SK-N-SH treated with all-trans-retinoic acid at 6 μM for 48 hours (cell line): Measurements from ENCODE around the gene PLEKHA8.

Experiments
- ARNTL ChIP-seq: fragments of 450-650 bp; formaldehyde crosslinking; IDR thresholded peaks from 2 replicates; pipeline ENCODE4 v1.5.0; 2020; ENCODE audit warnings: low read depth, mild to moderate bottlenecking, moderate library complexity, borderline replicate concordance
- BACH2 ChIP-seq: fragments of 250-450 bp; sonication (Bioruptor Pico); IDR thresholded peaks from 2 replicates; pipeline ENCODE4 v1.9.0; 2021; ENCODE audit warnings: mild to moderate bottlenecking, borderline replicate concordance
- OSR1 ChIP-seq: fragments of 250-450 bp; sonication (Bioruptor Pico); IDR thresholded peaks from 2 replicates; pipeline ENCODE4 v1.8.0; 2022; ENCODE audit warnings: moderate library complexity, mild to moderate bottlenecking, inconsistent platforms
- ZFP3 ChIP-seq: fragments of 250-450 bp; sonication (Bioruptor Pico); IDR thresholded peaks from 2 replicates; pipeline ENCODE4 v1.5.0; 2020; ENCODE audit warnings: mild to moderate bottlenecking, moderate library complexity
- ZFP30 ChIP-seq: fragments of 450-650 bp; formaldehyde crosslinking; IDR thresholded peaks from 2 replicates; pipeline ENCODE4 v1.5.0; 2022; ENCODE audit warnings: mild to moderate bottlenecking, moderate library complexity
- TF ChIP-seq, protein P1 (sequence below): fragments of 250-450 bp; sonication (Bioruptor Pico); IDR thresholded peaks from 2 replicates; pipeline ENCODE4 v1.5.1; 2020; ENCODE audit warnings: low read depth, mild to moderate bottlenecking, moderate library complexity
- TF ChIP-seq, protein P2 (sequence below): fragments of 250-450 bp; sonication (Bioruptor Pico); IDR thresholded peaks from 2 replicates; pipeline ENCODE4 v1.8.0; 2020; ENCODE audit warnings: mild to moderate bottlenecking, moderate library complexity, borderline replicate concordance

DNA sequence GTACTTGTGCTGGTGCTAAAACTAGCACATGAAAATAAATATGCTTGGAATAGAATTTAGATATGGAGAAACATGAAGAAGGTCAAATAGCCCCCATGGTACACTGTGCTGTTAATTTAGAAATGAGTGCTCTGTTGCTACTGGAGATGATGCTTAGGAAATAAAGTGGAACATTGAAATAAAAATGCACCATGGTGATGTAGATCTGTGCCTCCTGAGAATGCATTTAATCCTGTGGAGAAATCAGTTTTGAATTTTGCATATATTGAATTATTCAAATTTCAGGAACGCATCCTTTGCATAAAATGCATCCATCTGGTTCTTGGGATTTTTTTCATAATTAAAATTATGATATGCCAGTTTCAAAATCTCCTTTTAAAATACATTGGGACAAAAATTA lies 44.5 kb downstream of the PLEKHA8 start:
- TF ChIP-seq BACH2 (CRISPR knock-in tag) (no peak), ZFP3 (CRISPR knock-in tag) (no peak), ARNTL (CRISPR knock-in tag) (no peak), OSR1 (CRISPR knock-in tag) (no peak), ZFP30 (CRISPR knock-in tag) (no peak)
- TF ChIP-seq, protein P1, sequence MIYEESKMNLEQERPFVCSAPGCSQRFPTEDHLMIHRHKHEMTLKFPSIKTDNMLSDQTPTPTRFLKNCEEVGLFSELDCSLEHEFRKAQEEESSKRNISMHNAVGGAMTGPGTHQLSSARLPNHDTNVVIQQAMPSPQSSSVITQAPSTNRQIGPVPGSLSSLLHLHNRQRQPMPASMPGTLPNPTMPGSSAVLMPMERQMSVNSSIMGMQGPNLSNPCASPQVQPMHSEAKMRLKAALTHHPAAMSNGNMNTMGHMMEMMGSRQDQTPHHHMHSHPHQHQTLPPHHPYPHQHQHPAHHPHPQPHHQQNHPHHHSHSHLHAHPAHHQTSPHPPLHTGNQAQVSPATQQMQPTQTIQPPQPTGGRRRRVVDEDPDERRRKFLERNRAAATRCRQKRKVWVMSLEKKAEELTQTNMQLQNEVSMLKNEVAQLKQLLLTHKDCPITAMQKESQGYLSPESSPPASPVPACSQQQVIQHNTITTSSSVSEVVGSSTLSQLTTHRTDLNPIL (CRISPR knock-in tag), result no peak
- TF ChIP-seq, protein P2, sequence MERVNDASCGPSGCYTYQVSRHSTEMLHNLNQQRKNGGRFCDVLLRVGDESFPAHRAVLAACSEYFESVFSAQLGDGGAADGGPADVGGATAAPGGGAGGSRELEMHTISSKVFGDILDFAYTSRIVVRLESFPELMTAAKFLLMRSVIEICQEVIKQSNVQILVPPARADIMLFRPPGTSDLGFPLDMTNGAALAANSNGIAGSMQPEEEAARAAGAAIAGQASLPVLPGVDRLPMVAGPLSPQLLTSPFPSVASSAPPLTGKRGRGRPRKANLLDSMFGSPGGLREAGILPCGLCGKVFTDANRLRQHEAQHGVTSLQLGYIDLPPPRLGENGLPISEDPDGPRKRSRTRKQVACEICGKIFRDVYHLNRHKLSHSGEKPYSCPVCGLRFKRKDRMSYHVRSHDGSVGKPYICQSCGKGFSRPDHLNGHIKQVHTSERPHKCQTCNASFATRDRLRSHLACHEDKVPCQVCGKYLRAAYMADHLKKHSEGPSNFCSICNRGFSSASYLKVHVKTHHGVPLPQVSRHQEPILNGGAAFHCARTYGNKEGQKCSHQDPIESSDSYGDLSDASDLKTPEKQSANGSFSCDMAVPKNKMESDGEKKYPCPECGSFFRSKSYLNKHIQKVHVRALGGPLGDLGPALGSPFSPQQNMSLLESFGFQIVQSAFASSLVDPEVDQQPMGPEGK (CRISPR knock-in tag), result no peak
